Neural cell (in vitro differentiated cells): ENCODE measurements around the gene FARP1. TPM values are rescaled to one million over a fixed set of nuclear protein-coding genes. Genes with fewer than 3 reads are reported as not detected.
A peak's percentile ranks its signal among the peaks of the same experiment; 100 is the strongest.

Source experiments
- H2AFZ ChIP-seq: fragments of 200-600, 300-800 bp; sonication (generic), shearing (Covaris generic); 2 replicates; pipeline ENCODE4 v1.6.0; 2014; ENCODE audit warnings: low read depth, mild to moderate bottlenecking, antibody characterized with exemption, low read length, moderate library complexity
- H3F3A ChIP-seq: fragments of 200-600 bp; shearing (Covaris generic); 2 replicates; pipeline ENCODE4 v1.6.1; 2016; ENCODE audit warnings: mild to moderate bottlenecking, moderate library complexity, mixed read lengths, antibody characterized with exemption, low read length; ENCODE audit not compliant: insufficient read depth, poor library complexity, severe bottlenecking
- H3K27ac ChIP-seq: fragments of 200-600, 300-800 bp; sonication (generic), shearing (Covaris generic); 2 replicates; pipeline ENCODE4 v1.5.1; 2014; ENCODE audit warnings: mild to moderate bottlenecking, low read length, moderate library complexity
- H3K27me3 ChIP-seq: fragments of 300-800, 200-600 bp; sonication (generic), shearing (Covaris generic); 2 replicates; pipeline ENCODE4 v1.6.0; 2014; ENCODE audit warnings: mild to moderate bottlenecking, low read depth, low read length, moderate library complexity; ENCODE audit not compliant: insufficient read depth
- H3K36me3 ChIP-seq: fragments of 300-800, 200-600 bp; sonication (generic), shearing (Covaris generic); 2 replicates; pipeline ENCODE4 v1.5.1; 2014; ENCODE audit warnings: mild to moderate bottlenecking, antibody characterized with exemption, low read length, moderate library complexity; ENCODE audit not compliant: insufficient read depth
- H3K4me2 ChIP-seq: fragments of 300-800, 200-600 bp; sonication (generic), shearing (Covaris generic); 2 replicates; pipeline ENCODE4 v1.6.0; 2014; ENCODE audit warnings: mild to moderate bottlenecking, low read length
- H3K4me3 ChIP-seq: fragments of 300-800, 200-600 bp; sonication (generic), shearing (Covaris generic); 2 replicates; pipeline ENCODE4 v1.5.1; 2014; ENCODE audit warnings: mild to moderate bottlenecking, low read length, moderate library complexity
- H3K79me2 ChIP-seq: fragments of 200-600 bp; shearing (Covaris generic); replicated peaks from 2 replicates; pipeline ENCODE4 v1.6.0; 2014; ENCODE audit warnings: mild to moderate bottlenecking, low read length, moderate library complexity; ENCODE audit not compliant: insufficient read depth
- H3K9ac ChIP-seq: fragments of 300-800, 200-600 bp; sonication (generic), shearing (Covaris generic); 2 replicates; pipeline ENCODE4 v1.6.1; 2016; ENCODE audit warnings: mild to moderate bottlenecking, low read length, mixed read lengths
- H3K9me2 ChIP-seq: fragments of 200-600 bp; shearing (Covaris generic); 2 replicates; pipeline ENCODE4 v1.6.1; 2016; ENCODE audit warnings: mild to moderate bottlenecking, low read length, mixed read lengths; ENCODE audit not compliant: insufficient read depth
- H3K9me3 ChIP-seq: fragments of 200-600, 300-800 bp; sonication (generic), shearing (Covaris generic); 2 replicates; pipeline ENCODE4 v1.6.1; 2016; ENCODE audit warnings: mild to moderate bottlenecking, mixed run types, low read length, moderate library complexity, mixed read lengths
- H4K20me1 ChIP-seq: fragments of 200-600 bp; shearing (Covaris generic); 2 replicates; pipeline ENCODE4 v1.6.1; 2016; ENCODE audit warnings: mild to moderate bottlenecking, mixed run types; ENCODE audit not compliant: insufficient read depth
- EP300 ChIP-seq: fragments of 450-650 bp; conservative IDR thresholded peaks from 2 replicates; pipeline ENCODE4 v1.6.1; 2014; ENCODE audit warnings: antibody characterized with exemption, mild to moderate bottlenecking, moderate library complexity; ENCODE audit not compliant: poor library complexity, severe bottlenecking
- EZH2 ChIP-seq: fragments of 200-600, 300-800 bp; shearing (Covaris generic), sonication (generic); IDR thresholded peaks from 2 replicates; pipeline ENCODE4 v1.6.1; 2014; ENCODE audit warnings: antibody characterized with exemption, low read length, borderline replicate concordance, mild to moderate bottlenecking; ENCODE audit not compliant: insufficient read depth, poor library complexity, severe bottlenecking
- MXI1 ChIP-seq: fragments of 450-650 bp; conservative IDR thresholded peaks from 2 replicates; pipeline ENCODE4 v1.6.1; 2014; ENCODE audit warnings: antibody characterized with exemption, mild to moderate bottlenecking; ENCODE audit not compliant: poor library complexity, severe bottlenecking
- POLR2AphosphoS5 ChIP-seq: IDR thresholded peaks from 2 replicates; pipeline ENCODE4 v1.6.1; 2012
- RAD21 ChIP-seq: fragments of 450-650 bp; conservative IDR thresholded peaks from 2 replicates; pipeline ENCODE4 v1.6.1; 2014; ENCODE audit warnings: antibody characterized with exemption, mild to moderate bottlenecking, moderate library complexity
- SMC3 ChIP-seq: fragments of 450-650 bp; conservative IDR thresholded peaks from 2 replicates; pipeline ENCODE4 v1.6.1; 2014; ENCODE audit warnings: antibody characterized with exemption, mild to moderate bottlenecking, moderate library complexity; ENCODE audit not compliant: poor library complexity
- TAF1 ChIP-seq: IDR thresholded peaks from 2 replicates; pipeline ENCODE4 v1.6.1; 2012; ENCODE audit warnings: low read depth
- polyA plus RNA-seq: library from polyadenylated mRNA; depleted of rRNA; stranded (reverse); fragments of >200 nt; gene quantifications from 2 replicates; pipeline ENCODE4 v1.2.3, GENCODE V29; 2014
- TF ChIP-seq, protein P1 (sequence below): IDR thresholded peaks from 2 replicates; pipeline ENCODE4 v1.6.1; 2012; ENCODE audit warnings: borderline replicate concordance
- TF ChIP-seq, protein P2 (sequence below): fragments of 450-650 bp; IDR thresholded peaks from 2 replicates; pipeline ENCODE4 v1.5.1; 2014; ENCODE audit warnings: antibody characterized with exemption, mild to moderate bottlenecking, moderate library complexity; ENCODE audit not compliant: poor library complexity, severe bottlenecking

Gene FARP1
- polyA plus RNA-seq, 1 donor from 2014 or later: 19.7 TPM

DNA sequence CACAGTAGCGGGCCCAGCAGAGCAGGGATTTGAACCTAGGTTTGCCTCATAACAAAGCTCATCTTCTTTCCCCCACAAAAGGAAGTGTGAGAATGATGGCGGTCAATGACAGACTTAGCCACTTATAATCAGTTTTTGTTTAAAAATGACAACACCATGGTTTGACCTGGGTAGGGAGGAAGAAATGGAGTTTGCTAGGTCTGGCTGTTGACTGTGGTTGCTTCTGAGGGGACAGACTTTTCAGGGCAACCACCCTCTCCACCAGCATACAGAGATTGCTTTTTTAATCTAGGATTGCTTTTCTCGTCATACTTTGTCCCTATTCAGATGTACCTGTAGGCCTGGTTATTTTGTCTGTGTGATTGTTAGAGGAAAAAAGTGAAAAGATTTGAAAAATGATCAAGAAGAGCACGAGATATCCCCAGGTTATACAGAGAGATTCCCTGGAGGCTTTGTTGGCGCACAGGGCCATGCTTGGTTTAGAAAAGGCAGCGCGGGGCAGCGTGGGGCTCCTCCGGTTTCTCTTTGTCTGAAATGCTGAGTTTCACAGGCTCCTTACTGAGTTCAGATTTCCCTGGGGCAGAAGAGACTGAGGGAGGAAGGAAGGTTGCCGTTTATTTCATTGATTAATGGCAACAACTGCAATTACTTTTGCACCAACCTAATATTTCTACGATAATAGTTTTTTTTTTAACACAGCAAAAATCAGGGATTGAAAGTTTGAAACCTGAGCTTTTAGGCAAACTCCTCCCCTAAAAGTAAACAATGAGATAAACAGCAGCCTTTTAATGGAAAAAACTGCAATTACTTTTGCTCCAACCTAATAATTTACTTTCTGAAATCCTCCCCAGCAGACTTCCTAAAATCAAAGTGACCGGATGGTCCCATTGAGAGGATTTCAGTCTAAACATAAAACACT, 131.2 kb downstream of the FARP1 start:
- H3K9ac ChIP-seq: peak overlapping the region; percentile 43
- peak overlapping the region; percentile 56 for H3K4me2 ChIP-seq
- H3K27me3 ChIP-seq: no peaks in the 10 kb centered on the region
- peaks cover 30% of the 10 kb centered on the region for H3K79me2 ChIP-seq
- peak overlapping the region; percentile 36 for H3K4me3 ChIP-seq
- H2AFZ ChIP-seq: no peak overlapping the region
- H3F3A ChIP-seq: peaks cover 21% of the 10 kb centered on the region
- peak overlapping the region; percentile 84 for H3K27ac ChIP-seq
- TF ChIP-seq EZH2: no peak
- TF ChIP-seq EP300: no peak
- no peaks in the 10 kb centered on the region for H4K20me1 ChIP-seq
- H3K9me3 ChIP-seq: no peaks in the 10 kb centered on the region
- no peaks in the 10 kb centered on the region for H3K9me2 ChIP-seq
- H3K36me3 ChIP-seq: no peaks in the 10 kb centered on the region

DNA sequence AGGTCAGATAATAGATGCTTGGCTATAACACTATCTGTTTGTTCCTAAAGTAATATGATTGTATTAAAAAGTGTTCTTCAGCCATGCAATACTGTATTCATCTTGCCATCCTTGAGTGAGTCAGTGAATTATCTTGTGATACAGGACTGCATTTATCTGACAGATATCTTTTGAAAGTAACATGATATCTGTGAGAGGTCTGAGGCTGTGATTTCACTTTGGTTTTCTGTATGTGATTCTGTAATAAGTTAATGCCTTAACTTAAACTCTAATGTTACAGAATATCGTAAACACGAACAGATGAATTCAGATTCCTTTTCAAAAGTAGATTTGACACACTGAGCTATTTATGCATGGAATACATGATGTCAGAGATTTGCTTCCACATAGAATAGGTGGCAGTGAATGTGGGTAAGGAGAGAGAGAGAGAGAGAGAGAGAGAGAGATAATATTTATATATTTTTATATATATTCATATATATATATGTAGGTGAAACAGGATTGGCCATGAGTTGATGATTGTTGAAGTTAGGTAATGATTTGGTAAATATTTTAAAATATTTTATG, 132.1 kb downstream of the FARP1 start:
- Histone ChIP-seq H3K27ac (peak overlapping the region; percentile 84), H3F3A (peaks cover 21% of the 10 kb centered on the region), H3K9ac (peak overlapping the region; percentile 43), H3K79me2 (peaks cover 36% of the 10 kb centered on the region), H4K20me1 (no peaks in the 10 kb centered on the region), H3K9me2 (no peaks in the 10 kb centered on the region), H3K4me2 (peak overlapping the region; percentile 46), H3K9me3 (no peaks in the 10 kb centered on the region), H3K4me3 (peak overlapping the region; percentile 36), H3K27me3 (no peaks in the 10 kb centered on the region), H3K36me3 (no peaks in the 10 kb centered on the region), H2AFZ (no peak overlapping the region)
- TF ChIP-seq TAF1: no peak
- no peak for TF ChIP-seq EZH2
- TF ChIP-seq, protein P1, sequence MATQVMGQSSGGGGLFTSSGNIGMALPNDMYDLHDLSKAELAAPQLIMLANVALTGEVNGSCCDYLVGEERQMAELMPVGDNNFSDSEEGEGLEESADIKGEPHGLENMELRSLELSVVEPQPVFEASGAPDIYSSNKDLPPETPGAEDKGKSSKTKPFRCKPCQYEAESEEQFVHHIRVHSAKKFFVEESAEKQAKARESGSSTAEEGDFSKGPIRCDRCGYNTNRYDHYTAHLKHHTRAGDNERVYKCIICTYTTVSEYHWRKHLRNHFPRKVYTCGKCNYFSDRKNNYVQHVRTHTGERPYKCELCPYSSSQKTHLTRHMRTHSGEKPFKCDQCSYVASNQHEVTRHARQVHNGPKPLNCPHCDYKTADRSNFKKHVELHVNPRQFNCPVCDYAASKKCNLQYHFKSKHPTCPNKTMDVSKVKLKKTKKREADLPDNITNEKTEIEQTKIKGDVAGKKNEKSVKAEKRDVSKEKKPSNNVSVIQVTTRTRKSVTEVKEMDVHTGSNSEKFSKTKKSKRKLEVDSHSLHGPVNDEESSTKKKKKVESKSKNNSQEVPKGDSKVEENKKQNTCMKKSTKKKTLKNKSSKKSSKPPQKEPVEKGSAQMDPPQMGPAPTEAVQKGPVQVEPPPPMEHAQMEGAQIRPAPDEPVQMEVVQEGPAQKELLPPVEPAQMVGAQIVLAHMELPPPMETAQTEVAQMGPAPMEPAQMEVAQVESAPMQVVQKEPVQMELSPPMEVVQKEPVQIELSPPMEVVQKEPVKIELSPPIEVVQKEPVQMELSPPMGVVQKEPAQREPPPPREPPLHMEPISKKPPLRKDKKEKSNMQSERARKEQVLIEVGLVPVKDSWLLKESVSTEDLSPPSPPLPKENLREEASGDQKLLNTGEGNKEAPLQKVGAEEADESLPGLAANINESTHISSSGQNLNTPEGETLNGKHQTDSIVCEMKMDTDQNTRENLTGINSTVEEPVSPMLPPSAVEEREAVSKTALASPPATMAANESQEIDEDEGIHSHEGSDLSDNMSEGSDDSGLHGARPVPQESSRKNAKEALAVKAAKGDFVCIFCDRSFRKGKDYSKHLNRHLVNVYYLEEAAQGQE: peak; percentile 37
- TF ChIP-seq, protein P2, sequence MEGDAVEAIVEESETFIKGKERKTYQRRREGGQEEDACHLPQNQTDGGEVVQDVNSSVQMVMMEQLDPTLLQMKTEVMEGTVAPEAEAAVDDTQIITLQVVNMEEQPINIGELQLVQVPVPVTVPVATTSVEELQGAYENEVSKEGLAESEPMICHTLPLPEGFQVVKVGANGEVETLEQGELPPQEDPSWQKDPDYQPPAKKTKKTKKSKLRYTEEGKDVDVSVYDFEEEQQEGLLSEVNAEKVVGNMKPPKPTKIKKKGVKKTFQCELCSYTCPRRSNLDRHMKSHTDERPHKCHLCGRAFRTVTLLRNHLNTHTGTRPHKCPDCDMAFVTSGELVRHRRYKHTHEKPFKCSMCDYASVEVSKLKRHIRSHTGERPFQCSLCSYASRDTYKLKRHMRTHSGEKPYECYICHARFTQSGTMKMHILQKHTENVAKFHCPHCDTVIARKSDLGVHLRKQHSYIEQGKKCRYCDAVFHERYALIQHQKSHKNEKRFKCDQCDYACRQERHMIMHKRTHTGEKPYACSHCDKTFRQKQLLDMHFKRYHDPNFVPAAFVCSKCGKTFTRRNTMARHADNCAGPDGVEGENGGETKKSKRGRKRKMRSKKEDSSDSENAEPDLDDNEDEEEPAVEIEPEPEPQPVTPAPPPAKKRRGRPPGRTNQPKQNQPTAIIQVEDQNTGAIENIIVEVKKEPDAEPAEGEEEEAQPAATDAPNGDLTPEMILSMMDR: no peak
- peak; percentile 62 for TF ChIP-seq EP300
- no peak for TF ChIP-seq SMC3
- TF ChIP-seq MXI1: no peak
- peak; percentile 17 for TF ChIP-seq RAD21
- peak; percentile 54 for TF ChIP-seq POLR2AphosphoS5
